HG03565 (cell line): ENCODE data around the gene TMIGD1.

Source experiments
- ATAC-seq: cut with Tn5 transposase; IDR thresholded peaks from one replicate; pipeline ENCODE4 v1.9.1; 2021; ENCODE audit warnings: mild to moderate bottlenecking, moderate library complexity; ENCODE audit not compliant: unreplicated experiment

The TMIGD1 gene

DNA sequence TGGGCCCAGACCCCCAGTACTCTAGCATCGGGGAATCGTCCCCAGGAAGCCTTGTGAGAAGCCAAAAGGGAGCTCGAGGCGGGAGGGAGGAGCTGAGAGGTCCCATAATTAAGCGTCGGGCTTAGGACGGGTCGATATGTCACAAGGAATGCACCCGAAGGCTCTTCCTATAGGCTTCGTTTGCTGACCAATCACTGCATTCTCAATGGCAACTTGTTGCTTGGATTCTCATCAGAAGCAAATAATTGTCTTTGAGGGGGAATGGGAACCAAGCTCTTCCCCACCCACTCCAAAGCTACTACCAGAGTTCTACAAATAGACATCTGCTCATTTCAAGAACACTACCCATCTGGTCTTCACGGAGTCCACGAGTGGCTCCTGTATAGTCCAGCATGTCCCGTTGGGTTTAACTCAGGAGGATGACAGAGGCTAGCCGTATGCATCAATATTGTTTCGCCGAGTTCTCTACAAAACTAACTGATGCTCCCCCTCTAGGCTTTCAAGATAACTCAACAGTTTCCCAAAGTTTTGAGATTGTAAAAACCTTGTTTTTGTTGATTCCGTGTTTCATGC, 41.5 kb downstream of the TMIGD1 start:
- ATAC-seq, result peak; percentile 27

DNA sequence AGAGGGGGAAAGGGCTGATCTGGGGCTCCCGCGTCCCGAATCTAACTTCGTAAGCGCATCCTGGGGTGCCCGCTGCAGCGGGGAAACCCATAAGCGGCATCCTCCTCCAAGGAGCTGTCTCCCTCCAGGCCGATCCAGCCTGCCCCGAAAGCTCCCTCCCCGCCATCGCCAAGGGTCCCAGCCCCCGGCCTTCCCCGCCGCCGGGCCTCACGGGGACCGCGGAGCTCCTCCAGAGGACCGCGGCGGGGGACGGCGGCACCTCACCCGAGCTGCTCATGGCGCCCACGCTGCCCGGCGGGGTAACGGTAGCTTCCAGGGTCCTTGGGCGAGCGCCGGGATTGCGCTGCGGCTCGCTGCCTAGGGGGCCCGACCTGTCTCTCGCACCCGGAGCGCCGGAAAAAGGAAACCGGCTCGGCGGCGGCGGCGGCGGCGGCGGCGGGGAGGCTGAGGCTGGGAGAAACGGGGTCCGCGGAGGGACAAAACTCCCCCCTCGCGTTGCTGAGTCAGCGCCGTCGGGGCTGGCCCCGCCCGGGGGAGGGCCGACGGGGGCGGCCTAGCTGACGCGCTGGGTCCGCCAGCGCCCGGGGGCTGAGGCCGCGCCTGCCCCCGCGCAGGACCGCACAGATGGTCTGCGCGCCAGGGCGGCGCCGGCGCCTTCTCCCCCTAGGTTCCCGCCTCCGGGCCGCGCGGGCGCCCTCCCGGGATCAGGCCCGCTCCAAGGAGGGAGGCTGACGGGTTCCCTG, 42.1 kb downstream of the TMIGD1 start, which contains the start of gene BLMH:
Gene BLMH (minus strand): TSS at position 402 of the 743 bp plus-strand sequence. CDS start 125 bp downstream, at position 277.
- peak; percentile 47 for ATAC-seq

DNA sequence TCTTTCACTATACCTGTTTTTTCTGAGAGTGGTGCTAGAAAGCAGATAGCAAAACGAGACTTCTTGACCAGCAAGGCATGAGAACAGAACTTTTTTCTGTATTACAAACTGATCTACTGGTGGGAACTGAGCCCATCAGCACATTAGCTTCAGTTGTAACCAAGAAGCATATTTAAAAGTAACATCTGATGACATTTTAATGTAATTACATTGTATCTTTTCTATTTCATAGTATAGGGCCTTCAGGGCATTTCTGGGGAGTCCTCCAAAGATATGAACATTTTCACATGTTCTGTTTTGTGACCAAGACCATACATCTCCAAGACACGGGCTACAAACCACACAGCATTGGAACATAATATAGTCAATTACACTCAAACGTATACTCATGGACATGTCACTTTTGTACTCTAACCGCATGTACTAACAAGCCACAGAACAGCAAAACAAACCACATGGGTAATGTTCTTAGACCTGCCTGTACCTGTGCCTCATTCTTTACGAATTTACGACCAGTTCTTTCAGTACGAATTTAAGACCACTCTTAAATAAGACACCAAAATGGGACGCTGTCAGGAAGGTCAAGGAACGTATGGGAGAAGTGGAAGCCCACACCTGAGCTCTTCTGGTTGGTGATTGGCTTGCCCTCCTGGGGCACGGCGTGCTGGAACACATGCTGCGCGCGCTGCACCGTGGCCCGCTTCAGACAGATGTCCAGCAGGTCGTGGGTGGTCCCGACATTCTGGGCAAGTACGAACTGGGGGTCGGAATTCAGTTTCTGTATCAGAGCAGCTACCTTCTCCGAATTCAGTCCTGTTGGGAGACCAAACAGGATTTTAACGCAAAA, 42.9 kb downstream of the TMIGD1 start:
- ATAC-seq, result no peak

DNA sequence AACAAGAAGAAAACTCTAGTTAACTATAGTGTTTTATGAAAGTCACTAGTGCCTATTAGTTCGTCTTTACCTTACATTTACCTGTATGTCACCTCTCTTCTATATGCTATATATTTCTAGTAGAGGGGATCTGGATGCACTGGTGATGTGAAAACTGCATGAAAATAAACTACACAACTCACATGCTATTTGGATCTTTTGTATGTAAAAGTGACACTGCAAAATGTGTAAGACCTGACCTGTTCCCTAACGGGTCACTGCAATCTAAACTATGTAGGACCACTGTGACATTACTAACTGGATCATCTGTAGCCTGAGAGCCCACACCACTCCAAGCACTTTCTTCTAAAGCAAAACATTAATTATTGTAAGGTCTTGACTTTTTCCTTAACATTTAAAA, 43.8 kb downstream of the TMIGD1 start:
- ATAC-seq, result no peak

DNA sequence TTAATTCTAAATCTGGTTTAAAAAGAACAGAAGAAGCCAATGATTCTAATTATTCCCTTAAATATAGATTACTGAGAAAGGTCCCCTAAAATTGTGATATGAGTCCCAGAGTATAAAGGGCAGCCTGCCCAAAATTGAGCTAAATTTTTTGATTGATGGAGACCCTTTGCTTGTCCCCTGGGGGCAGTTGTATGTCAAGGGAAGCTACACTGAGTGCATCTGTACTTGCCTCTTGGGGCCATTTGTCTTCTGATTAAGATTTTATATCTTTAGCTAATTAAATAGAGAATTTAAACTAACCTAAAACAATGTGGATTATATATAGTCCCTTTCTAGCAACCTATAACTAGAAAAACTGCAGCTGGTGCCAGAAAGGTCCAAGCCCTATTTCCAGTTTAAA, 54.7 kb downstream of the TMIGD1 start:
- ATAC-seq, result no peak

DNA sequence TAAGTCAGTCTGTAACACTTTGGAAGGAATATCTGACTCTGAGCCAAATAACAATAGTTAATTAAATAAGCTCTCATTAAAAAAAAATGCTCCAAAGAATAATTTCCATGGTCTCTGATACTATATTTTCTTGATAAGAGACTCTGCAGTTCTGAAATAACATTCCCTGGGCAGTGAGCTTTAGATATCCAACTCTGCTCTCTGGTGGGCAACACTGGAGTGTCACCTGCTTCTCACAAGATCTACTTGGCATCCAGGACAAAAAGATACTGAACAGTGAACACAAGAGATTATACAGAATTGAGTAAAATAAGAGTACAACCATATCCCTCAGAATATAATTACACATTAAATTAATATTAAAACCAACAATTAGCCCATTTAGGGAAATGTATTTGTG, 55.8 kb downstream of the TMIGD1 start:
- ATAC-seq, result no peak

DNA sequence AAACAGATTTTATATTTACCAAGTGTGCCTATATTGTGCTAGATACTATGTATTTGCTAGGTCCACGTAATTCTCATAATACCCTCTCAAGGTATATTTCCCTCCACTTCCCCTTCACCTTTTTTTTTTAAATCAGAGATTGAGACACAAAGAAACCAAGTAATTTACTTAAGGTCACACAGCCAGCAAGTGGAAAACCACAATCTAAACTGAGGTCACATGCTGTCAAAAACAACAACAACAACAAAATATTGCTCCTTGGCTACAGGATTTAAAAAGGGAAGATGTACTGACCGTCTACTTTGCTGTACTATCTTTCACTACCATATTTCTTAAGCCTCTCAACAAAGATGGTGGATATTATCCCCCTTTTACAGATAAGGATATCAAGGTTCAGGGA, 57.9 kb downstream of the TMIGD1 start:
- ATAC-seq, result no peak

DNA sequence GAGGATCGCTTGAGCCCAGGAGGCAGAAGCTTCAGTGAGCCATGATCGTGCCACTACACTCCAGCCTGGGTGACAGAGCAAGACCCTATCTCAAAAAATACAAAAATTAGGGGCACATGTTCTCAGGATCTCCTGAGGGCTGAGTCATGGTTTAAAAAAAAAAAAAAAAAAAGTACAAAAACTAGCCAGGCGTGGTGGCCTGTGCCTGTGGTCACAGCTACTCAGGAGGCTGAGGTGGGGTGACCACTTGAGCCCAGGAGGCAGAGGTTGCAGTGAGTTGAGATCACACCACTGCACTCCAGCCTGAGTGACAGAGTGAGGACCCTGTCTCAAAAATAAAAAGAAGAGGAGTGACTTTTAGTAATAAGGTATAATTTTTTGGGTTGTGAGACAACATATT, 59.0 kb downstream of the TMIGD1 start:
- no peak for ATAC-seq

DNA sequence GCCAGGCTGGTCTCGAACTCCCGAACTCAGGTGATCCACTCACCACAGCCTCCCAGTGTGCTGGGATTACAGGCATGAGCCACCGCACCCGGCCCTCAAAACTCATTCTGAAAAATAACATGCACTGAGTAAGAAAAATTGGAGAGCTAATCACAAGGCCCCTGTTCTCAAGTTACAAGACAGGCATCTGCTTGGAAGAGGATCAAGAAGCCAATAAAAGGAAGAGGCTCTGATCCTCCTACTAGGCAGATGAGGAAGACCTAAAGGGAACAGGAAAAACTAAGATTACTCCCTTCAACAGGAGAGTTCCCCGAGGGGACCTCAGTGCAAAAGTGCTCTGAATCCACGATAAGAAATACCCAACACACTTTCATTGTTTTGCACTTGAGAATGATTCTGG, 60.5 kb downstream of the TMIGD1 start:
- no peak for ATAC-seq

DNA sequence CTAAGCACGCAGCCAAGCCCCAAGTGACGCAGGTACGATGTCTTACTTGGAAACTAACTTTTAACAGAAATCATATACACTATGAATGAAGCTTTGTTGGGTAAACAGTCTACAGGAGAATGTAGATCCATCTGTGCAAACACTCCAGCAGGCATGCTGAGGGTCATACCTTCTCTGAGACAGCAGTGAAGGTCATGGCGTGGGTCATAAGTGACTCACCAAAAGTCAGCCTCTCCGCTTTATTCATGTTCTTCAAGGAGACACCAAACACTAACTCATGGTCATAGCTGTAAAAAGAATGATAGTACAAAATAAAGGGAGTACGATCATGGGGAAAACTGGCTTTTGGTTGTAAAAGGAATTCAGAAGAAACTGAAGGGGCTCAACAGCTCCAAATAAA, 62.8 kb downstream of the TMIGD1 start:
- ATAC-seq, result no peak

DNA sequence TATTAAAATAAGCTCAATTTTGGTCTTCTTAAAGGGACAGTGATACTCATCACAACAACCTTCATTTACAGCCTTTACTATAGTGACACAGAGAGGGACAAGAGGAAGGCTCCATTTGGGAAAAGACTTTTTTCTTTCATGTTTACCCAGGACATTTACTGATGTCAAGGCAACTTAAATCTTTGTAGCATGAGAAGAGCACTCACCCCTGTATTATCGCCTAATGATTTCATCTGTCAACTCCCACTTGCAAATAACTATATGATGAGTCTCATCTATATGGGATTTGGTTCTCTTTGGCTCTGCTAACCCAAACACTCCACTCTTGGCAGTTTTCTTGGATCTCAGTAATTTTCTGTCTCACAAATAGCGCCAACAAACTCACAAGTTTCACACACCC, 66.2 kb downstream of the TMIGD1 start:
- ATAC-seq, result no peak
